HG03565 (cell line): ENCODE measurements around the gene GABRA6.

ENCODE experiments used
- ATAC-seq: cut with Tn5 transposase; IDR thresholded peaks from one replicate; pipeline ENCODE4 v1.9.1; 2021; ENCODE audit warnings: mild to moderate bottlenecking, moderate library complexity; ENCODE audit not compliant: unreplicated experiment

GABRA6 gene

DNA sequence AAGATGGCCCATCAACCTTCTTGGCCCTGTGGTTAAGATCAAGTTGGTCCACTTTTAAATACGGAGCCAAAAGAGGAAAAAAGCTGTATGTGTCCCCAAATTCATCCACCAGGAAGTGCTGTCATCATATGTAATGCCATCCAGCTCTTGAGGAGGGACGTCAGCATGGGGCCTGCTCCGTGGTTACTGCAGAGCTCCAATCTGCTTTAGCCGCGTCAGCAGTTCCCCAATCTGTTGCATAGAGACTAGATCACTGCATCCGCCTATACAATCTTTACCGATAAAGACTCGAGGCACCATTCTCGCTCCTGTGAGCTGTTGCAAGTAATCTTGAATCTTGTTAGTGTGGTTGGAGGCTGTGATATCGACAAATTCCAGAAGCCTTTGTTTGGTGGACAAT, 65.7 kb downstream of the GABRA6 start:
- ATAC-seq = no peak
